Vagina (tissue), 2 donors: ENCODE measurements around the gene RACK1. TPM values are rescaled to one million over a fixed set of nuclear protein-coding genes. Genes with fewer than 3 reads are reported as not detected.

Experiments used
- DNase-seq, 2 donors: peaks; one replicate each; pipeline ENCODE4 v3.0.0-alpha.2; 2017; ENCODE audit errors: extremely low spot score in 2 of 2
- H3K27ac ChIP-seq: fragments of 200-600 bp; sonication (generic); one replicate; pipeline ENCODE4 v1.5.1; 2019
- H3K27me3 ChIP-seq: fragments of 200-600 bp; sonication (generic); one replicate; pipeline ENCODE4 v1.5.1; 2019
- H3K36me3 ChIP-seq, 2 donors: fragments of 200-600 bp; sonication (generic); one replicate each; pipeline ENCODE4 v1.5.1; 2017 to 2019
- H3K4me1 ChIP-seq: fragments of 200-600 bp; sonication (generic); one replicate; pipeline ENCODE4 v1.5.1; 2019
- H3K4me3 ChIP-seq, 2 donors: fragments of 200-600 bp; sonication (generic); 1 replicate in 1 of 2; 2 replicates in 1 of 2; pipeline ENCODE4 v1.5.1; 2016 to 2019
- H3K9me3 ChIP-seq: fragments of 200-600 bp; sonication (generic); one replicate; pipeline ENCODE4 v1.5.1; 2019
- POLR2A ChIP-seq, 2 donors: fragments of 450-650 bp; IDR thresholded peaks; one replicate each; pipeline ENCODE4 v1.6.1; 2017; ENCODE audit warnings: antibody characterized with exemption in 2 of 2, mild to moderate bottlenecking in 2 of 2, moderate library complexity in 2 of 2
- POLR2AphosphoS5 ChIP-seq, 2 donors: sonication (generic); formaldehyde crosslinking; IDR thresholded peaks; one replicate each; pipeline ENCODE4 v1.9.0; 2017; ENCODE audit warnings: antibody characterized with exemption in 2 of 2, mild to moderate bottlenecking in 2 of 2, low read depth in 1 of 2; ENCODE audit not compliant: insufficient read depth in 1 of 2
- intact Hi-C: fragments of 100-400 bp; cut with DNase I; formaldehyde crosslinking; loops from one replicate; pipeline ENCODE4 v1.15.1; 2023
- total RNA-seq: library from RNA; depleted of rRNA; stranded (reverse); fragments of >200 nt; gene quantifications from one replicate; pipeline ENCODE4 v1.2.3, GENCODE V29; 2016
- TF ChIP-seq, protein P1 (sequence below), 3 experiments: fragments of 450-650 bp in 2 of 3; fragments of 200-600 bp in 1 of 3; sonication (generic) in 1 of 3; IDR thresholded peaks; one replicate each; pipeline ENCODE4 v1.5.1; 2017 to 2019; ENCODE audit warnings: antibody characterized with exemption in 3 of 3, mild to moderate bottlenecking in 2 of 3, moderate library complexity in 2 of 3

The RACK1 gene
- total RNA-seq, 1 donor from 2014 or later = 3,043 TPM

DNA sequence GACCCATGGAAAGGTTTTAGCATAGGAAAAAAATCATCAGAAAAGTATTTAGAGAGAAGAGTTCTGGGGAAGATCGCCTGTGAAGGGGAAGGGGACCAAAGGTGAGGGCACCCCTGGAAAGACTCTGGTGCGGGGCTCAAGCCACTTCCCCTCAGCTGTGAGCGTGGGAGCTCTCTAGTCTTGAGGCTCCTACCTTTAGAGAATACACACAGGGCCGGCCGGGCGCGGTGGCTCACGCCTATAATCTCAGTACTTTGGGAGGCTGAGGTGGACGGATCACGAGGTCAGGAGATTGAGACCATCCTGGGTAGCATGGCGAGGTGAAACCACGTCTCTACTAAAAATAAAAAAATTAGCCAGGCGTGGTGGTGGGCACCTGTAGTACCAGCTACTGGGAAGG lies 13.7 kb downstream of the RACK1 start:
- no peak for DNase-seq
- no peak overlapping the region for H3K27ac ChIP-seq
- peaks cover 14% of the 10 kb centered on the region for H3K4me1 ChIP-seq
- no peak overlapping the region for H3K4me3 ChIP-seq
- TF ChIP-seq POLR2A (IDR thresholded peaks at IDR 0.05) (no peak), POLR2AphosphoS5 (IDR thresholded peaks at IDR 0.05; ENCODE audit: insufficient read depth in 1 of 2, low read depth in 1 of 2) (no peak)
- TF ChIP-seq, protein P1, sequence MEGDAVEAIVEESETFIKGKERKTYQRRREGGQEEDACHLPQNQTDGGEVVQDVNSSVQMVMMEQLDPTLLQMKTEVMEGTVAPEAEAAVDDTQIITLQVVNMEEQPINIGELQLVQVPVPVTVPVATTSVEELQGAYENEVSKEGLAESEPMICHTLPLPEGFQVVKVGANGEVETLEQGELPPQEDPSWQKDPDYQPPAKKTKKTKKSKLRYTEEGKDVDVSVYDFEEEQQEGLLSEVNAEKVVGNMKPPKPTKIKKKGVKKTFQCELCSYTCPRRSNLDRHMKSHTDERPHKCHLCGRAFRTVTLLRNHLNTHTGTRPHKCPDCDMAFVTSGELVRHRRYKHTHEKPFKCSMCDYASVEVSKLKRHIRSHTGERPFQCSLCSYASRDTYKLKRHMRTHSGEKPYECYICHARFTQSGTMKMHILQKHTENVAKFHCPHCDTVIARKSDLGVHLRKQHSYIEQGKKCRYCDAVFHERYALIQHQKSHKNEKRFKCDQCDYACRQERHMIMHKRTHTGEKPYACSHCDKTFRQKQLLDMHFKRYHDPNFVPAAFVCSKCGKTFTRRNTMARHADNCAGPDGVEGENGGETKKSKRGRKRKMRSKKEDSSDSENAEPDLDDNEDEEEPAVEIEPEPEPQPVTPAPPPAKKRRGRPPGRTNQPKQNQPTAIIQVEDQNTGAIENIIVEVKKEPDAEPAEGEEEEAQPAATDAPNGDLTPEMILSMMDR (IDR thresholded peaks at IDR 0.05) = no peak
- no peaks in the 10 kb centered on the region for H3K9me3 ChIP-seq
- H3K27me3 ChIP-seq = no peaks in the 10 kb centered on the region
- H3K36me3 ChIP-seq = peaks cover 0 to 42% of the 10 kb centered on the region in 2 donors
- intact Hi-C loops = no loop called here

DNA sequence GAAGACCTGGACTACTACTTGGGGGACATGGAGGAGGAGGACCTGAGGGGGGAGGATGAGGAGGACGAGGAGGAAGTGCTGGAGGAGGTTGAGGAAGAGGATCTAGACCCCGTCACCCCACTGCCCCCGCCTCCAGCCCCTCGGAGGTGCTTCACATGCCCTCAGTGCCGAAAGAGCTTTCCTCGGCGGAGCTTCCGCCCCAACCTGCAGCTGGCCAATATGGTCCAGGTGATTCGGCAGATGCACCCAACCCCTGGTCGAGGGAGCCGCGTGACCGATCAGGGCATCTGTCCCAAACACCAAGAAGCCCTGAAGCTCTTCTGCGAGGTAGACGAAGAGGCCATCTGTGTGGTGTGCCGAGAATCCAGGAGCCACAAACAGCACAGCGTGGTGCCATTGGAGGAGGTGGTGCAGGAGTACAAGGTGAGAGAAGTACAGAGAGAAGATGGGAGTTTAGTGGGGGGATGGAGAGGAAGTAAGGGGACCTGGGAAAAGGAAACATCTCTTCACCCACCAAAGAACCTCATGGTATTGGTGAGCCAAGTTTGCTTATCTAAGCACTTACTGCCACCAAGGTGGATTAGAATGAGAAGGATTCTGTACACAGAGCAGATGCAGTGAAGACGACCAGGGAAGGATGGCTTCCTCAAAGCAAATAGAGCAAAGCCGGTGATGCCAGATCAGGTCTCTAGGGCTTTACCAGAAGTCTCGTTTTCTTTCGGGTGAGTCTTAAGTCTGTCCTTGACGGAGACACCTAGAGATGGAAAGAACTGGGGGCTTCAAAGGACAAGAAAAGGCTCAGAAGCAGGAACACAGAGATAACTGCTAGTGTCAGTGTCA lies 19.1 kb downstream of the RACK1 start:
- no peaks in the 10 kb centered on the region for H3K36me3 ChIP-seq
- H3K9me3 ChIP-seq = no peaks in the 10 kb centered on the region
- H3K27ac ChIP-seq = peak overlapping the region; percentile 94
- H3K4me1 ChIP-seq = peaks cover 28% of the 10 kb centered on the region
- intact Hi-C loops = no loop called here
- DNase-seq = no peak
- peak overlapping the region; percentile 75 to 76 for H3K4me3 ChIP-seq
- no peaks in the 10 kb centered on the region for H3K27me3 ChIP-seq
- TF ChIP-seq POLR2A (IDR thresholded peaks at IDR 0.05) = no peak
- TF ChIP-seq, protein P1 (IDR thresholded peaks at IDR 0.05) = no peak
- TF ChIP-seq POLR2AphosphoS5 (IDR thresholded peaks at IDR 0.05; ENCODE audit: insufficient read depth in 1 of 2, low read depth in 1 of 2) = no peak

DNA sequence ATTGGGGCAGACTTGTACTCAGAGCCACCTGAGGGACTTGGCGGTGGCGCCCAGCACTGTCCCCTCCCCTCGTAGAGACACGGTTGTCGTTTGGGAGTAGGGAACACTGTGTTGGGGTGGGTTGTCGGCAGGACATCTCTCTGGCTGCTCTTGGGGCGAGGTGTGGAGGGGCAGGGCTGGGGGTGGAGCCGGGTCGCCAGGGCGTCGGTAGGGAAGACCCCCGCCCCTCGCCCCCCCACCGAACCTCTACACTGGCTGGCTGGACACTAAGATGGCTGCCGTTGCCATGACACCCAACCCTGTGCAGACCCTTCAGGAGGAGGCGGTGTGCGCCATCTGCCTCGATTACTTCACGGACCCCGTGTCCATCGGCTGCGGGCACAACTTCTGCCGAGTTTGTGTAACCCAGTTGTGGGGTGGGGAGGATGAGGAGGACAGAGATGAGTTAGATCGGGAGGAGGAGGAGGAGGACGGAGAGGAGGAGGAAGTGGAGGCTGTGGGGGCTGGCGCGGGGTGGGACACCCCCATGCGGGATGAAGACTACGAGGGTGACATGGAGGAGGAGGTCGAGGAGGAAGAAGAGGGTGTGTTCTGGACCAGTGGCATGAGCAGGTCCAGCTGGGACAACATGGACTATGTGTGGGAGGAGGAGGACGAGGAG lies 19.8 kb downstream of the RACK1 start:
- Histone ChIP-seq H3K36me3 (no peaks in the 10 kb centered on the region), H3K9me3 (no peaks in the 10 kb centered on the region), H3K4me3 (peak overlapping the region; percentile 75 to 76), H3K27ac (peak overlapping the region; percentile 94), H3K27me3 (no peaks in the 10 kb centered on the region), H3K4me1 (peaks cover 28% of the 10 kb centered on the region)
- no peak for DNase-seq
- TF ChIP-seq POLR2AphosphoS5 (IDR thresholded peaks at IDR 0.05; ENCODE audit: insufficient read depth in 1 of 2, low read depth in 1 of 2) = no peak
- TF ChIP-seq, protein P1 (IDR thresholded peaks at IDR 0.05) = no peak
- no peak for TF ChIP-seq POLR2A (IDR thresholded peaks at IDR 0.05)
- intact Hi-C loops = no loop called here

DNA sequence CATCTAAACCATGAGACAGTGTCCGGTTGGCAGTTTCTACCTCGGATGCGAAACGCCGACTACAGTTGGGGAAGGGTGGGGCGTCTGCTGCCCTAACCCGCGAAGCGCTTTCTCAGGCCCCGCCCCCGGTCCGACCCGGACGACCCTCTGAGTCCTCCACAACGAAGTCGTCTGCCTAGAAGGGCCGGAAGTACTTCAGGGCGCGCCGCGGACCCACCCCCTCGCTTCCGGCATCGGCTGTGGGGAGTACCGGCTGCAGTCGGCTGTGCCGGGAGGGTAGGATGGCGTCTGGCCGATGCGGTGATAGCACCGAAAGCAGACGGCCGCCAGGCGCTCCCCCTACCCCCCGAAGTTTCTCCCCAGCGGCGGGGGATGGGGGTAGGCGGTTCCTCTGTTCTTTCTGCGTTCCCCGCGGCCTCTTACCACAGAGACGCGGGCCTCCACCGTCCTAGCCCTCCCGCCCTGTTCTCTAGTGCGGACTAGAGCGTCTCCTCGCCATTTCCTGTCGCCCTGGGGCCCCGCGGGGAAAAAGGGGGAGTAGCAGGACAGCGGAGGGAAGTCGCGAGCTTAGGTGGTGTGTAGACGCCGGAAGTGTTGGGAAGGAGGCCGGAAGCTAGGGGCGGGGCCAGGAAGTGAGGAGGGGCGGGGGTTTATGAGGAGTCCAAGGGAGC lies 20.5 kb downstream of the RACK1 start, which contains the start of gene TRIM41:
Gene TRIM41, plus strand, starts transcription at position 224 of the 671 bp plus-strand sequence. CDS start 719 bp downstream, outside the sequence.
- H3K4me1 ChIP-seq = peaks cover 28% of the 10 kb centered on the region
- TF ChIP-seq, protein P1 (IDR thresholded peaks at IDR 0.05) = no peak
- TF ChIP-seq POLR2A (IDR thresholded peaks at IDR 0.05) (peak in 1 of 2 donors; percentile 83), POLR2AphosphoS5 (IDR thresholded peaks at IDR 0.05; ENCODE audit: insufficient read depth in 1 of 2, low read depth in 1 of 2) (peak; percentile 96 to 99)
- H3K27ac ChIP-seq = peak within 1 kb of the TSS; percentile 94
- no peaks in the 10 kb centered on the region for H3K27me3 ChIP-seq
- H3K4me3 ChIP-seq = peak within 1 kb of the TSS; percentile 75 to 76
- intact Hi-C loops = no loop called here
- H3K36me3 ChIP-seq = no peaks in the 10 kb centered on the region
- DNase-seq = peak in 1 of 2 donors; percentile 99
- no peaks in the 10 kb centered on the region for H3K9me3 ChIP-seq
